ENCODE measurements around the gene MYOD1.

The MYOD1 gene

GRCh38 chr11:17755891-17756290 is 36.5 kb downstream of the MYOD1 start:
- DNase-seq: no peak
- no peaks in the 10 kb centered on the region for H3K4me1 Mint-ChIP-seq

GRCh38 chr11:17760102-17761029 is 41.0 kb downstream of the MYOD1 start:
- Mint-ChIP-seq H3K36me3 (no peaks in the 10 kb centered on the region), H3K27me3 (peaks cover 9% of the 10 kb centered on the region), H3K27ac (no peak overlapping the region), H3K4me3 (no peak overlapping the region), H3K9me3 (no peaks in the 10 kb centered on the region), H3K4me1 (no peaks in the 10 kb centered on the region)
- CTCF ChIA-PET: interaction anchor here (0.6 to 2.5 kb wide), 9 partner anchors 22 to 355 kb away, joined by 3 to 10 read pairs (median 3); no protein-coding TSS in a partner anchor
- DNase-seq: peak; percentile 51

More at GRCh38 chr11:17755891-17756290, 36.5 kb downstream of the MYOD1 start:
- H3K27me3 Mint-ChIP-seq: peaks cover 8% of the 10 kb centered on the region
- no peak overlapping the region for H3K4me3 Mint-ChIP-seq
- no peaks in the 10 kb centered on the region for H3K36me3 Mint-ChIP-seq
- CTCF ChIA-PET: no interaction called here
- H3K27ac Mint-ChIP-seq: no peak overlapping the region
- no peaks in the 10 kb centered on the region for H3K9me3 Mint-ChIP-seq

- Mint-ChIP-seq H3K36me3 (no peaks in the 10 kb centered on the region), H3K27ac (no peak overlapping the region), H3K9me3 (no peaks in the 10 kb centered on the region), H3K4me1 (no peaks in the 10 kb centered on the region), H3K27me3 (peaks cover 5% of the 10 kb centered on the region), H3K4me3 (no peak overlapping the region)
- DNase-seq: no peak
- CTCF ChIA-PET: interaction anchor here (2.5 kb wide), 1 partner anchor 217 kb away, joined by 10 read pairs; no protein-coding TSS in a partner anchor
Measured at GRCh38 chr11:17762309-17762974, 43.1 kb downstream of the MYOD1 start.

- H3K27ac Mint-ChIP-seq: no peak overlapping the region
- H3K4me3 Mint-ChIP-seq: no peak overlapping the region
- H3K9me3 Mint-ChIP-seq: no peaks in the 10 kb centered on the region
- no peak for DNase-seq
- no peaks in the 10 kb centered on the region for H3K36me3 Mint-ChIP-seq
- H3K4me1 Mint-ChIP-seq: no peaks in the 10 kb centered on the region
- H3K27me3 Mint-ChIP-seq: peaks cover 5% of the 10 kb centered on the region
- CTCF ChIA-PET: no interaction called here
Measured at GRCh38 chr11:17763244-17763643, 43.9 kb downstream of the MYOD1 start.

GRCh38 chr11:17763703-17764102 is 44.3 kb downstream of the MYOD1 start:
- H3K9me3 Mint-ChIP-seq: no peaks in the 10 kb centered on the region
- H3K4me1 Mint-ChIP-seq: no peaks in the 10 kb centered on the region
- no peak overlapping the region for H3K27ac Mint-ChIP-seq
- no peak for DNase-seq
- H3K27me3 Mint-ChIP-seq: peaks cover 5% of the 10 kb centered on the region
- CTCF ChIA-PET: no interaction called here
- no peak overlapping the region for H3K4me3 Mint-ChIP-seq
- no peaks in the 10 kb centered on the region for H3K36me3 Mint-ChIP-seq

- CTCF ChIA-PET: no interaction called here
- H3K36me3 Mint-ChIP-seq: no peaks in the 10 kb centered on the region
- no peak overlapping the region for H3K4me3 Mint-ChIP-seq
- H3K27me3 Mint-ChIP-seq: peaks cover 5% of the 10 kb centered on the region
- no peak overlapping the region for H3K27ac Mint-ChIP-seq
- no peaks in the 10 kb centered on the region for H3K4me1 Mint-ChIP-seq
- no peak for DNase-seq
- H3K9me3 Mint-ChIP-seq: no peaks in the 10 kb centered on the region
Measured at GRCh38 chr11:17764446-17765218, 45.3 kb downstream of the MYOD1 start.

- Mint-ChIP-seq H3K4me1 (no peaks in the 10 kb centered on the region), H3K36me3 (no peaks in the 10 kb centered on the region), H3K4me3 (no peak overlapping the region), H3K9me3 (no peaks in the 10 kb centered on the region), H3K27ac (no peak overlapping the region), H3K27me3 (peaks cover 5% of the 10 kb centered on the region)
- CTCF ChIA-PET: no interaction called here
- no peak for DNase-seq
Measured at GRCh38 chr11:17765356-17766072, 46.1 kb downstream of the MYOD1 start.

- H3K9me3 Mint-ChIP-seq: no peaks in the 10 kb centered on the region
- H3K4me1 Mint-ChIP-seq: no peaks in the 10 kb centered on the region
- peak overlapping the region; percentile 30 for H3K27ac Mint-ChIP-seq
- no peaks in the 10 kb centered on the region for H3K36me3 Mint-ChIP-seq
- no peak for DNase-seq
- peaks cover 5% of the 10 kb centered on the region for H3K27me3 Mint-ChIP-seq
- CTCF ChIA-PET: no interaction called here
- no peak overlapping the region for H3K4me3 Mint-ChIP-seq
Measured at GRCh38 chr11:17766073-17766359, 46.6 kb downstream of the MYOD1 start.

GRCh38 chr11:17766590-17766989 is 47.2 kb downstream of the MYOD1 start:
- CTCF ChIA-PET: interaction anchor here (0.7 to 1.0 kb wide), 2 partner anchors 51 to 213 kb away, joined by 3 read pairs; no protein-coding TSS in a partner anchor
- H3K36me3 Mint-ChIP-seq: no peaks in the 10 kb centered on the region
- no peak overlapping the region for H3K4me3 Mint-ChIP-seq
- no peak overlapping the region for H3K27ac Mint-ChIP-seq
- H3K4me1 Mint-ChIP-seq: no peaks in the 10 kb centered on the region
- peaks cover 4% of the 10 kb centered on the region for H3K27me3 Mint-ChIP-seq
- no peaks in the 10 kb centered on the region for H3K9me3 Mint-ChIP-seq
- DNase-seq: no peak

- CTCF ChIA-PET: interaction anchor here (0.6 to 1.0 kb wide), 2 partner anchors 103 to 212 kb away, joined by 3 read pairs; no protein-coding TSS in a partner anchor
- Mint-ChIP-seq H3K27me3 (no peaks in the 10 kb centered on the region), H3K27ac (no peak overlapping the region), H3K36me3 (no peaks in the 10 kb centered on the region), H3K4me1 (no peaks in the 10 kb centered on the region), H3K9me3 (no peaks in the 10 kb centered on the region), H3K4me3 (no peak overlapping the region)
- no peak for DNase-seq
Measured at GRCh38 chr11:17767301-17767885, 48.0 kb downstream of the MYOD1 start.

GRCh38 chr11:17767914-17768313 is 48.5 kb downstream of the MYOD1 start:
- H3K36me3 Mint-ChIP-seq: no peaks in the 10 kb centered on the region
- CTCF ChIA-PET: no interaction called here
- H3K27me3 Mint-ChIP-seq: no peaks in the 10 kb centered on the region
- no peaks in the 10 kb centered on the region for H3K9me3 Mint-ChIP-seq
- no peaks in the 10 kb centered on the region for H3K4me1 Mint-ChIP-seq
- no peak overlapping the region for H3K27ac Mint-ChIP-seq
- no peak for DNase-seq
- no peak overlapping the region for H3K4me3 Mint-ChIP-seq

- CTCF ChIA-PET: interaction anchor here (1.3 kb wide), 1 partner anchor 210 kb away, joined by 3 read pairs; no protein-coding TSS in a partner anchor
- no peak for DNase-seq
- Mint-ChIP-seq H3K4me3 (no peak overlapping the region), H3K27me3 (no peaks in the 10 kb centered on the region), H3K27ac (no peak overlapping the region), H3K4me1 (no peaks in the 10 kb centered on the region), H3K36me3 (no peaks in the 10 kb centered on the region), H3K9me3 (no peaks in the 10 kb centered on the region)
Measured at GRCh38 chr11:17768547-17768946, 49.2 kb downstream of the MYOD1 start.

GRCh38 chr11:17769218-17769617 is 49.8 kb downstream of the MYOD1 start:
- no peak for DNase-seq
- Mint-ChIP-seq H3K27ac (no peak overlapping the region), H3K9me3 (no peaks in the 10 kb centered on the region), H3K36me3 (no peaks in the 10 kb centered on the region), H3K4me1 (no peaks in the 10 kb centered on the region), H3K4me3 (no peak overlapping the region), H3K27me3 (no peaks in the 10 kb centered on the region)
- CTCF ChIA-PET: interaction anchor here (1.3 kb wide), 1 partner anchor 209 kb away, joined by 3 read pairs; no protein-coding TSS in a partner anchor
